ENCODE results near the gene CCDC28B. TPM values are rescaled to one million over a fixed set of nuclear protein-coding genes. Genes with fewer than 3 reads are reported as not detected.

CCDC28B gene
- total and polyA plus RNA-seq, 2 of the 13 experiments (the other 11 are each of a cell fraction or from before 2014, with no cell fraction given): 2.6 to 3.5 TPM

- TF ChIP-seq ZKSCAN8 (CRISPR knock-in tag; IDR thresholded peaks at IDR 0.05; ENCODE audit: borderline replicate concordance) (no peak), TIGD3 (CRISPR knock-in tag; IDR thresholded peaks at IDR 0.05; ENCODE audit: borderline replicate concordance) (no peak), ZNF790 (CRISPR knock-in tag; IDR thresholded peaks at IDR 0.05; ENCODE audit: borderline replicate concordance) (peak; percentile 54; the same call in 1 of the 2 replicates), ZNF205 (CRISPR knock-in tag; IDR thresholded peaks at IDR 0.05) (no peak), PHF8 (CRISPR knock-in tag; IDR thresholded peaks at IDR 0.05) (peak; percentile 70; the same call in 1 of the 2 replicates), SRY (CRISPR knock-in tag; IDR thresholded peaks at IDR 0.05) (peak; percentile 55; the same call in 1 of the 2 replicates), MYNN (CRISPR knock-in tag; IDR thresholded peaks at IDR 0.05; ENCODE audit: low read depth) (0 out of 2 replicates have a peak, but pooled peaks have one; percentile 37), SALL2 (CRISPR knock-in tag; IDR thresholded peaks at IDR 0.05) (no peak), ZNF670 (CRISPR knock-in tag; IDR thresholded peaks at IDR 0.05; ENCODE audit: borderline replicate concordance) (no peak), PITX1 (CRISPR knock-in tag; IDR thresholded peaks at IDR 0.05) (no peak), BATF2 (CRISPR knock-in tag; IDR thresholded peaks at IDR 0.05) (0 out of 2 replicates have a peak, but pooled peaks have one; percentile 39), THAP11 (CRISPR knock-in tag; IDR thresholded peaks at IDR 0.05) (peak; percentile 75), CTCF (CRISPR knock-in tag; IDR thresholded peaks at IDR 0.05) (peak; percentile 60), E2F2 (CRISPR knock-in tag; IDR thresholded peaks at IDR 0.05; ENCODE audit: borderline replicate concordance) (peak; percentile 51; the same call in 1 of the 2 replicates), HNF1B (CRISPR knock-in tag; IDR thresholded peaks at IDR 0.05) (peak; percentile 41), E2F5 (CRISPR knock-in tag; conservative IDR thresholded peaks at IDR 0.05) (0 out of 2 replicates have a peak, but pooled peaks have one; percentile 58), HCFC1 (IDR thresholded peaks at IDR 0.05; ENCODE audit: low read depth, low read length) (peak; percentile 30; the same call in 1 of the 2 replicates)
Measured at GRCh38 chr1:32205401-32206370, 5.3 kb downstream of the CCDC28B start, which contains the start of gene IQCC (continued).
